ENCODE data around the gene MMP17. TPM values are rescaled to one million over a fixed set of nuclear protein-coding genes. Genes with fewer than 3 reads are reported as not detected.

The MMP17 gene
- total RNA-seq, 5 donors from 2014 or later (not counting 1 experiment from before 2014, with no cell fraction given), result 0.58 to 2.7 (median 1.2) TPM

DNA sequence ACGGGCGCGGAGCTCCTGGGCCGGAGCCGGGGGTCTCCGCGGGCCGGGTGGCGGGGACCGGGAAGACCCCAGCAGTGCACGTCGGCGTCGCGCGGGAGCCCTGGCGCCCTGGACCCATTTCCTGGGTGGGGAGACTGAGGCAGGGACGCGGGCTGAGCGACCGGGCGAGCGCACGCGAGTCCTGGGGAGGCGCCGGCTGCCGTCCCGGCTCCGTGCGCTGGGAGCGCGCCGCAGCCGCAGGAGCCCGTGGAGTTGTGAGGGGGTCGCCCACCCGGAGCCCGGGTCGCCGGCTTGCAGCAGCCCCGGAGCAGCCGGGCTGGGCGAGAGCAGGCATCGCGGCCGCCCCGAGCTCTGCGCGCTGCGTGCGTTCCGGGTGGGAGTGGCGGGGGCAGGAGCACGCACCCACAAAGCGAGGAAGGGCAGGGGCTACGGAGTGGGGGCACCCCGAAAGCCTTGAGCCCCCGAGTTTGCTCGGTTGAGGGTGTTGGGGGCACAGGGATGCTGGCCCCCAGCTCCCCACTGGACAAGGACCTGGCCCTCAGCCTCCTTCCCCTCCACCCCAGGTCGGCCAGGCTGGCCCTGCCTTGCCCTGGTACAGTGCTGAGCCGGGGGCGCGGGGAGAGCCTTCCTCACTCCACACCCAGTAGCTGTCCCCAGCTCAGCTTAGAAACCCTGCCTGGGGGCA is 620 bp downstream of the MMP17 start:
- ATAC-seq (replicated peaks in 1 of 4) (peak in 1 of 4 experiments; percentile 23), DNase-seq (peak in 3 of 35 experiments; percentile 13 to 17 (median 16))
- peaks cover 11 to 31% of the 10 kb centered on the region in 2 experiments for H3K4me1 ChIP-seq (ENCODE audit: control insufficient read depth in 1 of 2, extremely low read depth in 1 of 2, insufficient read depth in 2 of 2, low read length in 2 of 2)
- Mint-ChIP-seq H3K4me3 (peak overlapping the region; percentile 57 to 73 (median 68)), H3K36me3 (no peaks in the 10 kb centered on the region), H3K4me1 (peaks cover 10 to 24% (median 13%) of the 10 kb centered on the region in 3 donors), H3K27ac (no peak overlapping the region), H3K9me3 (no peaks in the 10 kb centered on the region), H3K27me3 (peaks cover 38 to 62% of the 10 kb centered on the region in 2 donors)
- no peaks in the 10 kb centered on the region for H3K9me3 ChIP-seq
- ChIA-PET POLR2A (no interaction called here), CTCF (interaction anchor here in 1 of 2 donors (0.7 kb wide), 1 partner anchor 73 kb away, joined by 3 read pairs; no protein-coding TSS in a partner anchor)
- peak overlapping the region in 1 of 2 donors; percentile 39 for H3K4me3 ChIP-seq (ENCODE audit: control insufficient read depth in 1 of 2, extremely low read depth in 1 of 2, low read length in 1 of 2)
- 1% methylated on average over 56 of the region's 64 CpGs for WGBS (ENCODE audit: insufficient coverage)
- H3K36me3 ChIP-seq (ENCODE audit: control insufficient read depth in 2 of 2, extremely low read depth in 1 of 2, insufficient read depth in 1 of 2, low read length in 1 of 2), result no peaks in the 10 kb centered on the region
- H3K27ac ChIP-seq (ENCODE audit: low read length), result no peak overlapping the region
- peaks cover 0 to 79% of the 10 kb centered on the region in 2 experiments for H3K27me3 ChIP-seq (replicated peaks in 1 of 2; ENCODE audit: control insufficient read depth in 2 of 2, extremely low read depth in 1 of 2, insufficient read depth in 2 of 2, low read length in 1 of 2)

DNA sequence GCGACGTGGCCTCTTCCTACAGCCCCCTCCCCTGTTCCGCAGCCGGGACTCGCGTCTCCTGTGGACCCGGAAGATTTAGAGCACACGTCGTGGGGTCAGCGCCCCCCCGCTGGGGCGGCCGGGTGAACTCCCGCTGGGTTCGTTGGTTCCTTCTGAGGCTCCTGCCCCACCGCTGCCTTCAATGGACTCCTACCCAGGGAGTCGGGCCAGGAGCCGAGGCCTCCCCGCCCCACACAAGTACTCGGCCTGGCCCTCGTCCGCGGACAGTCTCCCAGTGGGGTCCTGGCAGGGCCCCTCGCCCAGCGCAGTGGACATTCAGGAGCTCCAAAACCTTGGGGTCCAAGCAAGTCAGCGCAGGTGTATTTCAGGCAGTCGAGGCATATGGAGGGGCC is 1.2 kb downstream of the MMP17 start:
- ATAC-seq (replicated peaks in 1 of 4) (no peak), DNase-seq (no peak)
- CTCF ChIA-PET, result interaction anchor here (0.6 to 0.7 kb wide), 2 partner anchors 59 to 74 kb away, joined by 3 read pairs; no protein-coding TSS in a partner anchor
- no peaks in the 10 kb centered on the region for H3K9me3 Mint-ChIP-seq
- 13% methylated on average over 27 of the region's 27 CpGs for WGBS (ENCODE audit: insufficient coverage)
- Histone ChIP-seq H3K27me3 (replicated peaks in 1 of 2; ENCODE audit: control insufficient read depth in 2 of 2, extremely low read depth in 1 of 2, insufficient read depth in 2 of 2, low read length in 1 of 2) (peaks cover 0 to 80% of the 10 kb centered on the region in 2 experiments), H3K27ac (ENCODE audit: low read length) (no peak overlapping the region), H3K4me1 (ENCODE audit: control insufficient read depth in 1 of 2, extremely low read depth in 1 of 2, insufficient read depth in 2 of 2, low read length in 2 of 2) (peaks cover 11 to 31% of the 10 kb centered on the region in 2 experiments), H3K4me3 (ENCODE audit: control insufficient read depth in 1 of 2, extremely low read depth in 1 of 2, low read length in 1 of 2) (peak overlapping the region in 1 of 2 donors; percentile 44), H3K36me3 (ENCODE audit: control insufficient read depth in 2 of 2, extremely low read depth in 1 of 2, insufficient read depth in 1 of 2, low read length in 1 of 2) (no peaks in the 10 kb centered on the region), H3K9me3 (no peaks in the 10 kb centered on the region)
- no peaks in the 10 kb centered on the region for H3K36me3 Mint-ChIP-seq
- H3K4me3 Mint-ChIP-seq, result peak overlapping the region; percentile 57 to 73 (median 68)
- H3K4me1 Mint-ChIP-seq, result peaks cover 10 to 24% (median 13%) of the 10 kb centered on the region in 3 donors
- POLR2A ChIA-PET, result no interaction called here
- H3K27ac Mint-ChIP-seq, result no peak overlapping the region
- peaks cover 38 to 61% of the 10 kb centered on the region in 2 donors for H3K27me3 Mint-ChIP-seq

- Histone ChIP-seq H3K4me3 (ENCODE audit: control insufficient read depth in 1 of 2, extremely low read depth in 1 of 2, low read length in 1 of 2) (peak overlapping the region in 1 of 2 donors; percentile 44), H3K27me3 (replicated peaks in 1 of 2; ENCODE audit: control insufficient read depth in 2 of 2, extremely low read depth in 1 of 2, insufficient read depth in 2 of 2, low read length in 1 of 2) (peaks cover 0 to 83% of the 10 kb centered on the region in 2 experiments), H3K9me3 (no peaks in the 10 kb centered on the region), H3K27ac (ENCODE audit: low read length) (no peak overlapping the region), H3K36me3 (ENCODE audit: control insufficient read depth in 2 of 2, extremely low read depth in 1 of 2, insufficient read depth in 1 of 2, low read length in 1 of 2) (no peaks in the 10 kb centered on the region), H3K4me1 (ENCODE audit: control insufficient read depth in 1 of 2, extremely low read depth in 1 of 2, insufficient read depth in 2 of 2, low read length in 2 of 2) (peaks cover 11 to 31% of the 10 kb centered on the region in 2 experiments)
- DNase-seq (no peak), ATAC-seq (replicated peaks in 1 of 4) (no peak)
- CTCF ChIA-PET, result interaction anchor here in 1 of 2 donors (0.6 to 1.4 kb wide), 3 partner anchors 59 to 926 kb away, joined by 3 to 6 read pairs (median 4); no protein-coding TSS in a partner anchor
- H3K27ac Mint-ChIP-seq, result no peak overlapping the region
- H3K4me1 Mint-ChIP-seq, result peaks cover 10 to 24% (median 13%) of the 10 kb centered on the region in 3 donors
- POLR2A ChIA-PET, result no interaction called here
- WGBS (ENCODE audit: insufficient coverage), result 13% methylated on average over 21 of the region's 28 CpGs
- H3K9me3 Mint-ChIP-seq, result no peaks in the 10 kb centered on the region
- peaks cover 38 to 56% of the 10 kb centered on the region in 2 donors for H3K27me3 Mint-ChIP-seq
- H3K4me3 Mint-ChIP-seq, result peak overlapping the region in 2 of 3 donors; percentile 68 to 73
- no peaks in the 10 kb centered on the region for H3K36me3 Mint-ChIP-seq
These were observed 1.7 kb downstream of the MMP17 start for GRCh38 chr12:131829791-131830334.

DNA sequence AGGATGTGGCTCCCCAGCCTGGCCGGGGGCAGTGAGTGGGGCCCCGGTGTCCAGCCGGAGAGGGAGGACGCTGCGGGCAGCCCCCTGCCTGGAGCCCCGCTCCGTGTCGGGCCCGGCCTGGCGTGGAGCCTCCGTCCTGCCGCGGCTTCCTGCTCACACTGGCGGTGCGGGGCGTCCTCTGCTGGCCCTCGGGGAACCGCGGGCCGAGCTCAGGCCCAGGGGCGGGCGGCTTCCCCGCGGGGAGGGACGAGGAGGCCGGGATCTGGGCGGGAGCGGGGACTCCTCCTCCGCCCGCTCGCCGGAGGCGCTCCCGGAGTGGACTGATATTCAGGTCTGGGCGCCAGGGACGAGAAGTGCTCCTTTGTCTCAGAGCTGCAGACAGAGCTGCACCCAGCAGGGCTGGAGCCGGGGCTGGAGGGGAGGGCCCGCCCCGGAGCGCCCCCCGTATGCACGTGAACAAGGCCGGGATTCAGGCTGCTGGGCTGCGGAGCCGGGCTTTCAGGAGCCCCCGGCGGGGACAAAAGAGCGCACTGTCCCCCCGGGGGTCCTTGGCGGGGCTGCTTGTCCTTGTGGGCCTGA is 2.2 kb downstream of the MMP17 start:
- ATAC-seq (replicated peaks in 1 of 4) (peak in 3 of 4 experiments; percentile 24 to 39 (median 38)), DNase-seq (peak in 11 of 35 experiments; percentile 7 to 42 (median 22))
- Histone ChIP-seq H3K9me3 (no peaks in the 10 kb centered on the region), H3K27me3 (replicated peaks in 1 of 2; ENCODE audit: control insufficient read depth in 2 of 2, extremely low read depth in 1 of 2, insufficient read depth in 2 of 2, low read length in 1 of 2) (peaks cover 0 to 81% of the 10 kb centered on the region in 2 experiments), H3K27ac (ENCODE audit: low read length) (no peak overlapping the region), H3K36me3 (ENCODE audit: control insufficient read depth in 2 of 2, extremely low read depth in 1 of 2, insufficient read depth in 1 of 2, low read length in 1 of 2) (no peaks in the 10 kb centered on the region), H3K4me1 (ENCODE audit: control insufficient read depth in 1 of 2, extremely low read depth in 1 of 2, insufficient read depth in 2 of 2, low read length in 2 of 2) (peaks cover 11 to 31% of the 10 kb centered on the region in 2 experiments), H3K4me3 (ENCODE audit: control insufficient read depth in 1 of 2, extremely low read depth in 1 of 2, low read length in 1 of 2) (peak overlapping the region; percentile 2 to 55)
- Mint-ChIP-seq H3K4me1 (peaks cover 10 to 24% (median 13%) of the 10 kb centered on the region in 3 donors), H3K4me3 (peak overlapping the region; percentile 54 to 79 (median 58)), H3K9me3 (no peaks in the 10 kb centered on the region), H3K36me3 (no peaks in the 10 kb centered on the region), H3K27me3 (peaks cover 34 to 51% of the 10 kb centered on the region in 2 donors), H3K27ac (no peak overlapping the region)
- CTCF ChIA-PET, result interaction anchor here in 1 of 2 donors (0.6 to 1.4 kb wide), 3 partner anchors 725 to 927 kb away, joined by 4 to 6 read pairs (median 4); no protein-coding TSS in a partner anchor
- WGBS (ENCODE audit: insufficient coverage), result 2% methylated on average over 50 of the region's 50 CpGs
- POLR2A ChIA-PET, result no interaction called here

DNA sequence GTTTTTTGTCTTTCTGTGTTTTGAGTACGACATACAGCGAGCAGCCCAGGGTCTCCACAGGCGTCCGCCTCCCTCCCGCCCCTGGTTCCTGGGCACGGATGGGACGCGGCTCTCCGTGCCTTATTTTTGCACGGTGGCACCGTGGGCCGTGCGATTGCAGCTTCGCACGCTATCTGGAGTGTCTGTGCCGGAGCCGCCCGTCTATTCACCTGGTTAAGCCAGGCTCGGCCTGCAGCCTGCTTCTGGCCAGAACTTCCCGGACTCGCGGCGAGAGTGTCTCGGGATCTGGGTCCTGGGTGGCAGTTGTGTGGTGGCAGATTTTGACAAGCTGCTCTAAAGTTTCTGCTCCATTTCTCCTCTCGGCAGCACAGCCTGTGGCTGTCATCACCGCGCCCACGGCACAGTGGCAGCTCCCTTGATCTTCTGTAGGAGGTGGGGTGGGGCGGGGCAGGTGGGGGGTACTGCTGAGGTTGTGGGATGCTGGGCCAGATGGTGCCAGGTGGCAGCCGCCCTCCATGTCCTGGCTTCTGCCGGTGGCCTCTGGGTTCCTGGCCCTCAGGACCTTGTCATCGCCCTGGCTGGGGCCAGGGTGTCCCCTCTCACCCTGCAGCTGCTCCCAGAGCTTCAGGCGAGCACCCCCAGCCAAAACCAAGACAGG is 2.9 kb downstream of the MMP17 start:
- Mint-ChIP-seq H3K9me3 (no peaks in the 10 kb centered on the region), H3K27me3 (peaks cover 29 to 45% of the 10 kb centered on the region in 2 donors), H3K36me3 (no peaks in the 10 kb centered on the region), H3K4me3 (peak overlapping the region; percentile 54 to 79 (median 58)), H3K27ac (no peak overlapping the region), H3K4me1 (peaks cover 10 to 22% (median 13%) of the 10 kb centered on the region in 3 donors)
- 5% methylated on average over 32 of the region's 33 CpGs for WGBS (ENCODE audit: insufficient coverage)
- ATAC-seq (replicated peaks in 1 of 4), result peak; percentile 18 to 59 (median 35)
- Histone ChIP-seq H3K4me3 (ENCODE audit: control insufficient read depth in 1 of 2, extremely low read depth in 1 of 2, low read length in 1 of 2) (peak overlapping the region; percentile 2 to 55), H3K9me3 (no peaks in the 10 kb centered on the region), H3K36me3 (ENCODE audit: control insufficient read depth in 2 of 2, extremely low read depth in 1 of 2, insufficient read depth in 1 of 2, low read length in 1 of 2) (no peaks in the 10 kb centered on the region), H3K27me3 (replicated peaks in 1 of 2; ENCODE audit: control insufficient read depth in 2 of 2, extremely low read depth in 1 of 2, insufficient read depth in 2 of 2, low read length in 1 of 2) (peaks cover 0 to 75% of the 10 kb centered on the region in 2 experiments), H3K27ac (ENCODE audit: low read length) (no peak overlapping the region), H3K4me1 (ENCODE audit: control insufficient read depth in 1 of 2, extremely low read depth in 1 of 2, insufficient read depth in 2 of 2, low read length in 2 of 2) (peaks cover 11 to 31% of the 10 kb centered on the region in 2 experiments)
- peak in 14 of 35 experiments; percentile 8 to 45 (median 23) for DNase-seq
- POLR2A ChIA-PET, result no interaction called here
- CTCF ChIA-PET, result interaction anchor here in 1 of 2 donors (0.9 to 1.4 kb wide), 2 partner anchors 725 to 726 kb away, joined by 4 to 6 read pairs; no protein-coding TSS in a partner anchor

All from T-cell (primary cell).